DOHH2 (cell line): ENCODE data around the gene VTI1A.
"Not testable (repeated sequence)": the region's sequence is repeated elsewhere in the genome, so short reads cannot be mapped to it uniquely, and the experiment has no call there.

Experiments
- H3F3A ChIP-seq: fragments of 200-600 bp; sonication (generic), shearing (Covaris generic); 2 replicates; pipeline ENCODE4 v1.6.0; 2016; ENCODE audit warnings: antibody characterized with exemption, mild to moderate bottlenecking; ENCODE audit not compliant: control insufficient read depth, insufficient read depth
- H3K27ac ChIP-seq: fragments of 200-600 bp; sonication (generic); 2 replicates; pipeline ENCODE4 v1.5.1; 2014; ENCODE audit warnings: low read depth, mild to moderate bottlenecking, low read length, moderate library complexity
- H3K27me3 ChIP-seq: fragments of 200-600 bp; sonication (generic); 2 replicates; pipeline ENCODE4 v1.6.1; 2014; ENCODE audit warnings: mild to moderate bottlenecking, low read length, mixed read lengths; ENCODE audit not compliant: control insufficient read depth
- H3K36me3 ChIP-seq: fragments of 200-600 bp; sonication (generic); 2 replicates; pipeline ENCODE4 v1.6.1; 2014; ENCODE audit warnings: mild to moderate bottlenecking, low read length, moderate library complexity, mixed read lengths; ENCODE audit not compliant: control insufficient read depth
- H3K4me1 ChIP-seq: fragments of 200-600 bp; sonication (generic); 2 replicates; pipeline ENCODE4 v1.6.1; 2014; ENCODE audit warnings: mild to moderate bottlenecking, low read length, mixed read lengths; ENCODE audit not compliant: control insufficient read depth
- H3K4me2 ChIP-seq: fragments of 200-600 bp; sonication (generic); 2 replicates; pipeline ENCODE4 v1.6.0; 2014; ENCODE audit warnings: mild to moderate bottlenecking, low read length, moderate library complexity
- H3K4me3 ChIP-seq: fragments of 200-600 bp; sonication (generic); 2 replicates; pipeline ENCODE4 v1.5.1; 2014; ENCODE audit warnings: mild to moderate bottlenecking, low read length, mixed read lengths
- H3K79me2 ChIP-seq: fragments of 200-600 bp; sonication (generic); 2 replicates; pipeline ENCODE4 v1.6.1; 2014; ENCODE audit warnings: mild to moderate bottlenecking, low read length, mixed read lengths; ENCODE audit not compliant: control insufficient read depth
- H3K9me2 ChIP-seq: fragments of 200-600 bp; sonication (generic); replicated peaks from 2 replicates; pipeline ENCODE4 v1.6.1; 2014; ENCODE audit warnings: mild to moderate bottlenecking, low read length, mixed read lengths; ENCODE audit not compliant: control insufficient read depth
- H3K9me3 ChIP-seq: fragments of 200-600 bp; sonication (generic); 2 replicates; pipeline ENCODE4 v1.6.1; 2014; ENCODE audit warnings: antibody characterized with exemption, low read length, mixed read lengths; ENCODE audit not compliant: control insufficient read depth, insufficient read depth
- H4K20me1 ChIP-seq: fragments of 200-600 bp; sonication (generic); 2 replicates; pipeline ENCODE4 v1.6.0; 2014; ENCODE audit warnings: low read depth, mild to moderate bottlenecking, antibody characterized with exemption, low read length, moderate library complexity; ENCODE audit not compliant: control insufficient read depth, insufficient read depth
- CTCF ChIP-seq: fragments of 200-600 bp; sonication (generic); IDR thresholded peaks from one replicate; pipeline ENCODE4 v1.5.1; 2014; ENCODE audit warnings: antibody characterized with exemption, mild to moderate bottlenecking, low read depth, low read length; ENCODE audit not compliant: poor library complexity, severe bottlenecking
- EZH2phosphoT487 ChIP-seq: fragments of 200-600 bp; sonication (generic); IDR thresholded peaks from 2 replicates; pipeline ENCODE4 v1.6.1; 2017; ENCODE audit warnings: borderline replicate concordance, mild to moderate bottlenecking, antibody characterized with exemption, low read length, moderate library complexity, mixed read lengths

Gene VTI1A

DNA sequence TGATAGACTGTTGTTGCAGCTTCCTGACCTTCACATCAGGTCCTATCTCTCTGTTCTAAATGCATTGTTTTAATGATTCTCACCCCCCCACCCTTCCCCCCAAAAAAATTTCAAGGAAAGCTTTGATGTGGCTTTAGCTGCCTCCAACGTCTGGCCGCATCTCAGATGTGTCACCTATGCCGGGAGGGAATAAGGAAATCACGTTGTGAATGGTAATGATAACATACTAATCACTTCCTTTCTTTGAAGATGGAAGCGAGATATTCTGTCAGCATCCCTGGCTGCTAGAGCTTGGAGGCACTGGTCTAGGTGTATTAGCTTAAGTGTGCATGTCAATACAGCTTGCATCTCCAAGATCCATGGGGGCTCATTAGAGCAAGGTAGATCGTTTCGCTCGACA is 89.6 kb downstream of the VTI1A start:
- Histone ChIP-seq H3K9me3 (no peaks in the 10 kb centered on the region), H3K27me3 (no peaks in the 10 kb centered on the region), H3K27ac (no peak overlapping the region), H3K4me3 (no peak overlapping the region), H3K36me3 (peaks cover 4% of the 10 kb centered on the region; the same call in 1 of the 2 replicates), H3K4me1 (peaks cover 12% of the 10 kb centered on the region), H3K9me2 (no peaks in the 10 kb centered on the region), H4K20me1 (no peaks in the 10 kb centered on the region), H3K79me2 (no peaks in the 10 kb centered on the region), H3F3A (no peaks in the 10 kb centered on the region), H3K4me2 (no peak overlapping the region)
- no peak for TF ChIP-seq EZH2phosphoT487
- TF ChIP-seq CTCF: no peak

GRCh38 chr10:112538168-112538567 is 91.2 kb downstream of the VTI1A start:
- Histone ChIP-seq H3K4me2 (no peak overlapping the region), H3K9me3 (no peaks in the 10 kb centered on the region), H3F3A (no peaks in the 10 kb centered on the region), H4K20me1 (no peaks in the 10 kb centered on the region), H3K36me3 (peaks cover 4% of the 10 kb centered on the region; the same call in 1 of the 2 replicates), H3K4me1 (peaks cover 6% of the 10 kb centered on the region; the same call in 1 of the 2 replicates), H3K79me2 (no peaks in the 10 kb centered on the region), H3K4me3 (no peak overlapping the region), H3K27me3 (no peaks in the 10 kb centered on the region), H3K27ac (no peak overlapping the region), H3K9me2 (no peaks in the 10 kb centered on the region)
- no peak for TF ChIP-seq EZH2phosphoT487
- no peak for TF ChIP-seq CTCF

- no peak overlapping the region for H3K4me2 ChIP-seq
- no peak overlapping the region for H3K27ac ChIP-seq
- peaks cover 6% of the 10 kb centered on the region; the same call in 1 of the 2 replicates for H3K4me1 ChIP-seq
- H4K20me1 ChIP-seq: no peaks in the 10 kb centered on the region
- no peak overlapping the region for H3K4me3 ChIP-seq
- peaks cover 4% of the 10 kb centered on the region; the same call in 1 of the 2 replicates for H3K36me3 ChIP-seq
- no peak for TF ChIP-seq CTCF
- TF ChIP-seq EZH2phosphoT487: no peak
- no peaks in the 10 kb centered on the region for H3K9me3 ChIP-seq
- no peaks in the 10 kb centered on the region for H3K79me2 ChIP-seq
- H3K27me3 ChIP-seq: no peaks in the 10 kb centered on the region
- no peaks in the 10 kb centered on the region for H3K9me2 ChIP-seq
- no peaks in the 10 kb centered on the region for H3F3A ChIP-seq
These were observed 92.3 kb downstream of the VTI1A start for GRCh38 chr10:112539340-112539739.

DNA sequence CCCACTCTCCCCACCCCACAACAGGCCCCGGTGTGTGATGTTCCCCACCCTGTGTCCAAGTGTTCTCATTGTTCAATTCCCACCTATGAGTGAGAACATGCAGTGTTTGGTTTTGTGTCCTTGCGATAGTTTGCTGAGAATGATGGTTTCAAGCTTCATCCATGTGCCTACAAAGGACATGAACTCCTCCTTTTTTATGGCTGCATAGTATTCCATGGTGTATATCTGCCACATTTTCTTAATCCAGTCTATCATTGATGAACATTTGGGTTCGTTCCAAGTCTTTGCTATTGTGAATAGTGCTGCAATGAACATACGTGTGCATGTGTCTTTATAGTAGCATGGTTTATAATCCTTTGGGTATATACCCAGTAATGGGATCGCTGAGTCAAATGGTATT is 95.8 kb downstream of the VTI1A start:
- H3K79me2 ChIP-seq, H3K9me2 ChIP-seq, H3K27ac ChIP-seq, H3K27me3 ChIP-seq, H3F3A ChIP-seq, H3K9me3 ChIP-seq, H3K36me3 ChIP-seq, H4K20me1 ChIP-seq, H3K4me2 ChIP-seq, H3K4me3 ChIP-seq: not testable (repeated sequence)
- H3K4me1 ChIP-seq: peaks cover 20% of the 10 kb centered on the region
